Calu3 (cell line): Measurements from ENCODE around the gene CAPG. TPM values are rescaled to one million over a fixed set of nuclear protein-coding genes. Genes with fewer than 3 reads are reported as not detected.

Source experiments
- BruUV-seq: library from RNA; stranded (reverse); fragments of 400-500 nt; replicated peaks from 2 replicates; lab custom pipeline; 2021; lab: Mats Ljungman, UMichigan
- CTCF ChIA-PET: fragments of 300-600 bp; sonication (Branson Sonifier 250); formaldehyde crosslinking; loops from one replicate; lab custom pipeline; 2022; ENCODE audit warnings: antibody characterized with exemption; lab: Charles Lee
- DNase-seq: peaks from one replicate; pipeline ENCODE4 v3.0.0; 2022
- H3K27ac Mint-ChIP-seq: one replicate; pipeline ENCODE4 v1.8.0; 2022; ENCODE audit warnings: mixed read lengths; ENCODE audit not compliant: unreplicated experiment
- H3K27me3 Mint-ChIP-seq: one replicate; pipeline ENCODE4 v1.8.0; 2022; ENCODE audit warnings: mixed read lengths; ENCODE audit not compliant: unreplicated experiment
- H3K36me3 Mint-ChIP-seq: one replicate; pipeline ENCODE4 v1.8.0; 2022; ENCODE audit warnings: mild to moderate bottlenecking, moderate library complexity, mixed read lengths; ENCODE audit not compliant: insufficient read depth, unreplicated experiment
- H3K4me1 Mint-ChIP-seq: one replicate; pipeline ENCODE4 v1.8.0; 2022; ENCODE audit warnings: mild to moderate bottlenecking, low read depth, mixed read lengths; ENCODE audit not compliant: unreplicated experiment
- H3K4me3 Mint-ChIP-seq: one replicate; pipeline ENCODE4 v1.8.0; 2022; ENCODE audit warnings: mild to moderate bottlenecking, low read depth, moderate library complexity, mixed read lengths; ENCODE audit not compliant: unreplicated experiment
- H3K9me3 Mint-ChIP-seq: one replicate; pipeline ENCODE4 v1.8.0; 2022; ENCODE audit warnings: low read depth, mixed read lengths; ENCODE audit not compliant: unreplicated experiment
- intact Hi-C: fragments of 100-400 bp; cut with micrococcal nuclease; formaldehyde crosslinking; loops from one replicate; pipeline ENCODE4 v1.10.0; 2022; ENCODE audit not compliant: unreplicated experiment
- total RNA-seq: library from RNA; stranded (reverse); gene quantifications from 2 replicates; pipeline ENCODE4 v1.2.3, GENCODE V29; 2022
- TF ChIP-seq, protein P1 (sequence below): fragments of 200-600 bp; IDR thresholded peaks from one replicate; pipeline ENCODE4 v1.8.0; 2022; ENCODE audit warnings: antibody characterized with exemption; ENCODE audit not compliant: unreplicated experiment

The CAPG gene
- total RNA-seq, 1 experiment from 2014 or later, result 238 TPM

DNA sequence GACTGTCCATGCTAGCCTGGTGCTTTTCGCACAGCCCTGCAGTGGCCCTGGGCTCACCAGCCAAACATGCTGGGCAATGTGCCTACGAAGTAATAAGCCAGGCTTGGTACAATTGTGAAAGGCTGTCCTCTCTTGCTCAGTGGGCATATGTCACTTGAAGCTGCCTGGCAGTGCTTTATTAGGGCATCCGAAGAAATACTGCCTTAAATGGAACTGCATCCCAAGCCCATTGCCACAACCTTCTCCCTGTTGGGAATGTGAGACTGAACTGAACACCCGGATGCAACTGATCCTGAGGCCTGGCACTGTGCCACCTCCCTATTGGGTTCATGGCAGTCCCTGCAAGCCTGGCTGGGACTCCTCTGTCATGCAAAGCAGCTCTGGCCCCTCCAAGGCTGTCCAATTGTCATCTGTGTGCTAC, 15.9 kb downstream of the CAPG start:
- H3K27me3 Mint-ChIP-seq, result no peaks in the 10 kb centered on the region
- TF ChIP-seq, protein P1, sequence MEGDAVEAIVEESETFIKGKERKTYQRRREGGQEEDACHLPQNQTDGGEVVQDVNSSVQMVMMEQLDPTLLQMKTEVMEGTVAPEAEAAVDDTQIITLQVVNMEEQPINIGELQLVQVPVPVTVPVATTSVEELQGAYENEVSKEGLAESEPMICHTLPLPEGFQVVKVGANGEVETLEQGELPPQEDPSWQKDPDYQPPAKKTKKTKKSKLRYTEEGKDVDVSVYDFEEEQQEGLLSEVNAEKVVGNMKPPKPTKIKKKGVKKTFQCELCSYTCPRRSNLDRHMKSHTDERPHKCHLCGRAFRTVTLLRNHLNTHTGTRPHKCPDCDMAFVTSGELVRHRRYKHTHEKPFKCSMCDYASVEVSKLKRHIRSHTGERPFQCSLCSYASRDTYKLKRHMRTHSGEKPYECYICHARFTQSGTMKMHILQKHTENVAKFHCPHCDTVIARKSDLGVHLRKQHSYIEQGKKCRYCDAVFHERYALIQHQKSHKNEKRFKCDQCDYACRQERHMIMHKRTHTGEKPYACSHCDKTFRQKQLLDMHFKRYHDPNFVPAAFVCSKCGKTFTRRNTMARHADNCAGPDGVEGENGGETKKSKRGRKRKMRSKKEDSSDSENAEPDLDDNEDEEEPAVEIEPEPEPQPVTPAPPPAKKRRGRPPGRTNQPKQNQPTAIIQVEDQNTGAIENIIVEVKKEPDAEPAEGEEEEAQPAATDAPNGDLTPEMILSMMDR, result no peak
- no peak for DNase-seq
- peaks cover 18% of the 10 kb centered on the region for H3K4me1 Mint-ChIP-seq
- intact Hi-C loops, result no loop called here
- no peak overlapping the region for H3K27ac Mint-ChIP-seq
- no peaks in the 10 kb centered on the region for H3K9me3 Mint-ChIP-seq
- CTCF ChIA-PET, result interaction anchor here (5.0 kb wide), 1 partner anchor 158 kb away, joined by 25 read pairs; no protein-coding TSS in a partner anchor
- H3K4me3 Mint-ChIP-seq, result no peak overlapping the region
- BruUV-seq, result no TSS peak
- H3K36me3 Mint-ChIP-seq, result peaks cover 30% of the 10 kb centered on the region

DNA sequence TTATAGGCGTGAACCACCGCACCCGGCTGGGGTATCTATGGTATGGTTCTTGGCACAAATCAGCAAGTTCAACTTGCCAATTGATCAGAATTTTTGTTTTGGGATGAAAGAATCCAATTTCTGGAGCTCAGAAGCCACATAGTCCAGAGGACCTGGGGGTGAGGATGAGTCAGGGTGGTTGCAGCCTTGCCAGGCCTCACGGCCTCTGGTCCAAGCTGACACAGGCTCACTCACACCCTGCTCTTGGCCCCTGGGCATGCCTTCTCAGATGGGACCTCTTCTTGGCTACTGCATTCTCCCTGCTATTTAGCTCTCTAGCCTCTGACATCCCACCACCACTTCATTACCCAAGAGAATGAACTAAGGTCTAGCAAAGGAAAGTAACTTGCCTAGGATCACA, 16.3 kb downstream of the CAPG start:
- BruUV-seq, result no TSS peak

DNA sequence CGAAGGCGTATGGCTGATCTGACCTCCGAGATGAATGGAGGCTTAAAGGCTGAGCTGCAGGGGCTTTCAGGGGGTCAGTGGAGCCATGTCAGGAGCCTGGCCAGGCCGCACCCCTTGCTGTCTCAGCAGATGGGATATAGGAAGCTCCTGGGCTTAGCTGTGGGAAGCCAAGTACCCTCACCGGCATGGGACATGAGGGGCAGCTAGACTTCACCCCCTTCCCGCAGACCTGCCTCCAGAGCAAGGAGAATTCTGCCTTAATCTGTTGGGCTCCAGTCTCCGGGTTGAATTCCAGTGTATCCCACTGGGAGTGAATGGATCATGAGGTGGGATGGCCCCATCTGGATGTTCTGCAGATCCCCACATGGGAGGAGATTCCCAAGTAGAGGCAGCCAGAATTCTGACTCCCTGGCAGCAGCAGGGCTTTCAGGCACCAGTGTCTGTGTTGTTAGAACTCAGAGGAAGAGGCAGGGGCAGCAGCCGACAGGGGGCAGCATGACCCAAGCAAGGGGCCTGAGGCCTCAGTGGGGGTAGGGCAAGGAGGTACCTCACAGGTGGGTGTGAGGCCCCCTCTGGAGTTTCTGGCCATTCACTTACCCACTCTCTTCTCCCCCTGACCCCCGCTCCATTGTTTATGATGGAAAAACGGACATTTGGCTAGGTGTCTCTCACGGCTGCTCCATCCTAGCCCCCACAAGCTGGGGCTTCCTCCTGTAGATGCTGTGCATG, 19.1 kb downstream of the CAPG start:
- Mint-ChIP-seq H3K4me3 (no peak overlapping the region), H3K27me3 (no peaks in the 10 kb centered on the region), H3K36me3 (peaks cover 14% of the 10 kb centered on the region), H3K27ac (no peak overlapping the region), H3K9me3 (no peaks in the 10 kb centered on the region), H3K4me1 (peaks cover under 1% of the 10 kb centered on the region)
- no TSS peak for BruUV-seq
- peak; percentile 87 for DNase-seq
- intact Hi-C loops, result loop anchor here (1.0 kb wide), 1 partner anchor 161 kb away; no protein-coding TSS in a partner anchor
- CTCF ChIA-PET, result interaction anchor here (5.0 kb wide), 1 partner anchor 161 kb away, joined by 25 read pairs; no protein-coding TSS in a partner anchor
- TF ChIP-seq, protein P1, result peak; percentile 69

More for the DNA sequence above, 16.3 kb downstream of the CAPG start:
- H3K4me3 Mint-ChIP-seq, result no peak overlapping the region
- H3K27me3 Mint-ChIP-seq, result no peaks in the 10 kb centered on the region
- peaks cover 18% of the 10 kb centered on the region for H3K4me1 Mint-ChIP-seq
- peaks cover 30% of the 10 kb centered on the region for H3K36me3 Mint-ChIP-seq
- DNase-seq, result no peak
- TF ChIP-seq, protein P1, result no peak
- intact Hi-C loops, result no loop called here
- no peak overlapping the region for H3K27ac Mint-ChIP-seq
- H3K9me3 Mint-ChIP-seq, result no peaks in the 10 kb centered on the region
- CTCF ChIA-PET, result interaction anchor here (5.0 kb wide), 1 partner anchor 158 kb away, joined by 25 read pairs; no protein-coding TSS in a partner anchor

GRCh38 chr2:85388878-85389538, 21.2 kb downstream of the CAPG start:
- Mint-ChIP-seq H3K4me3 (no peak overlapping the region), H3K9me3 (no peaks in the 10 kb centered on the region), H3K36me3 (peaks cover 21% of the 10 kb centered on the region), H3K4me1 (no peaks in the 10 kb centered on the region), H3K27me3 (no peaks in the 10 kb centered on the region), H3K27ac (no peak overlapping the region)
- intact Hi-C loops, result no loop called here
- TF ChIP-seq, protein P1, result no peak
- no TSS peak for BruUV-seq
- DNase-seq, result no peak
- CTCF ChIA-PET, result interaction anchor here (5.0 kb wide), 1 partner anchor 163 kb away, joined by 25 read pairs; no protein-coding TSS in a partner anchor
